OCI-LY3 (cell line): Measurements from ENCODE around the gene WNT3.

Experiments
- EZH2phosphoT487 ChIP-seq: fragments of 200-600 bp; shearing (Covaris generic); IDR thresholded peaks from 2 replicates; pipeline ENCODE4 v1.6.1; 2018; ENCODE audit warnings: antibody characterized with exemption, mixed run types, low read depth
- TF ChIP-seq, protein P1 (sequence below): fragments of 200-600, 300-600 bp; sonication (generic); IDR thresholded peaks from 2 replicates; pipeline ENCODE4 v1.5.1; 2014; ENCODE audit warnings: antibody characterized with exemption, low read length, low read depth

DNA sequence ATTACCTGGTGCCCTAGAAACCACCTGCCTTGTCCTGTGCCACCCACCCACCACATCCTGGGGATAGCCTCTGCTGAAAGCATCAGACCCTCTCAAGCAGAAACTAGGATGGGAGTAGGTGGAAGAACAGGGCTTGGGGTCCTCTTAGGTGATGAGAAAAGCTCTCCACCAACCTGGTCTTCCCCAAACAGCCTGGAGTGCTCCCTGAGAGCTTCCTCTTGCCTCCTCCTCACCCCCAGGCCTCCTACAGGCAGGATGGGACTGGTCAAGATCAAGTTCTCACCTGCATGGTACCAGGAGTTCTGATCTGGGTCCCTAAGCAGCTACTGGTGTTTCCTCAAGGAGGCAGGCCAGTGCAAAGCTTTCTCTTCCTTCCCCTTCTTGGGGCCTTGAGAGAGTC lies 48.3 kb upstream of the WNT3 start:
- TF ChIP-seq, protein P1, sequence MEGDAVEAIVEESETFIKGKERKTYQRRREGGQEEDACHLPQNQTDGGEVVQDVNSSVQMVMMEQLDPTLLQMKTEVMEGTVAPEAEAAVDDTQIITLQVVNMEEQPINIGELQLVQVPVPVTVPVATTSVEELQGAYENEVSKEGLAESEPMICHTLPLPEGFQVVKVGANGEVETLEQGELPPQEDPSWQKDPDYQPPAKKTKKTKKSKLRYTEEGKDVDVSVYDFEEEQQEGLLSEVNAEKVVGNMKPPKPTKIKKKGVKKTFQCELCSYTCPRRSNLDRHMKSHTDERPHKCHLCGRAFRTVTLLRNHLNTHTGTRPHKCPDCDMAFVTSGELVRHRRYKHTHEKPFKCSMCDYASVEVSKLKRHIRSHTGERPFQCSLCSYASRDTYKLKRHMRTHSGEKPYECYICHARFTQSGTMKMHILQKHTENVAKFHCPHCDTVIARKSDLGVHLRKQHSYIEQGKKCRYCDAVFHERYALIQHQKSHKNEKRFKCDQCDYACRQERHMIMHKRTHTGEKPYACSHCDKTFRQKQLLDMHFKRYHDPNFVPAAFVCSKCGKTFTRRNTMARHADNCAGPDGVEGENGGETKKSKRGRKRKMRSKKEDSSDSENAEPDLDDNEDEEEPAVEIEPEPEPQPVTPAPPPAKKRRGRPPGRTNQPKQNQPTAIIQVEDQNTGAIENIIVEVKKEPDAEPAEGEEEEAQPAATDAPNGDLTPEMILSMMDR, result no peak
- no peak for TF ChIP-seq EZH2phosphoT487
